Astrocyte of the spinal cord (primary cell): ENCODE measurements around the gene ANXA1.

Experiments used
- DNase-seq: peaks from one replicate; pipeline ENCODE4 v3.0.0; 2011; ENCODE audit warnings: low read depth, low spot score
- H3K4me3 ChIP-seq: 2 replicates; pipeline ENCODE4 v1.5.1; 2011; ENCODE audit warnings: low read depth, mild to moderate bottlenecking, low read length, moderate library complexity
- in situ Hi-C: cut with HindIII; loops from 2 replicates; pipeline ENCODE4 v1.10.0; 2017; ENCODE audit warnings: low sequenced_read_pairs
- TF ChIP-seq, protein P1 (sequence below): IDR thresholded peaks from 2 replicates; pipeline ENCODE4 v1.5.1; 2012; ENCODE audit warnings: low read depth, mild to moderate bottlenecking, low read length, inconsistent platforms

Gene ANXA1

DNA sequence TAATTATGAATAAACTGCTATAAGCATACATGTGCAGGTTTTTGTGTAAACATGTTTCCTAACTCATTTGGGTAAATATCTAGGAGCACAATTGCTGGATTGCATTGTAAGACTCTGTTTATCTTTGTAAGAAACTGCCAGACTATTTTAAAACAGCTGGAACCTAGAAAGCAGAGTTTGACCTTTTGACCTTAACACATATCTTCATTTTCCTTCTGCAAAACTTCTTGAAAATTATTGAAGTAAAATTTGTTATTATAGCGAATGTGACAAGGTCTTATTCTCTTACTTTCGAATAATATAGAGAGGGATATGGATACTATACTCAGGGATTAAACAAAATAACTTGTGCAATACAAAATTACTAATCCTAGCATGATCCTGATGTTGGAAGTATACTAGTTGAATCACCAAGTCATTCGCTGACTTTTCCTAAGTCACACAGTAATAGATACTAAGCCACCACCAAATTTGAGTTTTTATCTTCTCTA, 3.2 kb upstream of the ANXA1 start:
- no peak overlapping the region for H3K4me3 ChIP-seq
- no peak for DNase-seq
- in situ Hi-C loops, result no loop called here
- TF ChIP-seq, protein P1, sequence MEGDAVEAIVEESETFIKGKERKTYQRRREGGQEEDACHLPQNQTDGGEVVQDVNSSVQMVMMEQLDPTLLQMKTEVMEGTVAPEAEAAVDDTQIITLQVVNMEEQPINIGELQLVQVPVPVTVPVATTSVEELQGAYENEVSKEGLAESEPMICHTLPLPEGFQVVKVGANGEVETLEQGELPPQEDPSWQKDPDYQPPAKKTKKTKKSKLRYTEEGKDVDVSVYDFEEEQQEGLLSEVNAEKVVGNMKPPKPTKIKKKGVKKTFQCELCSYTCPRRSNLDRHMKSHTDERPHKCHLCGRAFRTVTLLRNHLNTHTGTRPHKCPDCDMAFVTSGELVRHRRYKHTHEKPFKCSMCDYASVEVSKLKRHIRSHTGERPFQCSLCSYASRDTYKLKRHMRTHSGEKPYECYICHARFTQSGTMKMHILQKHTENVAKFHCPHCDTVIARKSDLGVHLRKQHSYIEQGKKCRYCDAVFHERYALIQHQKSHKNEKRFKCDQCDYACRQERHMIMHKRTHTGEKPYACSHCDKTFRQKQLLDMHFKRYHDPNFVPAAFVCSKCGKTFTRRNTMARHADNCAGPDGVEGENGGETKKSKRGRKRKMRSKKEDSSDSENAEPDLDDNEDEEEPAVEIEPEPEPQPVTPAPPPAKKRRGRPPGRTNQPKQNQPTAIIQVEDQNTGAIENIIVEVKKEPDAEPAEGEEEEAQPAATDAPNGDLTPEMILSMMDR, result no peak

DNA sequence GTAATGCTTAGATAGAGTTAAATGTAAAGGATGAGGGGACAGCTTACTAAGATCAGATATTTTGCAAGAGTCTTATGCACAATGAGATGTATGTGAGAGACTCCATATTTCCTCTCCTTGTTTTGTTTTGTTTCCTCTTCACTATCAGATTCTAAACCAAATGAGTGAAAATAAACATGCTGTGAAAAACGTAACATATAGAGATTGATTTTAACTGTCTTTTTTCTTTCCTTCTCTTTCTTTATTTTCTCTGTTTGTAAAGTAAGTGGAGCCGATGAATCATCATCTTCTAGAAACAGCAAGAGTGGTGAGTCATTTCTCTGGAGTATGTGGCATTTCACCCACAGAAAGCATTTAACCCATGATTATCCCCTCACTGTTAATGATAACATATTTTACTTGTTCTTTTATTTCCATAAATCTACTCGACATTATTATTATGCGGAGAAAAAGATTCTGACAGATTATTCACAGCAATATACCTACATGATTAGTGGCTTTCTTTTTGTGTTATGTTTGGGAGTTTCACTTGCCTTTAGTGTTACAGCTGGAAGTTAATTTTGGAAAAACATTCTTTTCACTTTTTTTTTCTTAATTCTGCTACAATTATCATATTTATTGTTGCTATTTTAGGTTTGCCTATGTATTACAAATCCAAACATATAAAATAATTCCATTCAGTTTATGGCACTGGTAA, 2.1 kb upstream of the ANXA1 start:
- no peak overlapping the region for H3K4me3 ChIP-seq
- peak; percentile 91 for DNase-seq
- TF ChIP-seq, protein P1, result no peak
- in situ Hi-C loops, result no loop called here

DNA sequence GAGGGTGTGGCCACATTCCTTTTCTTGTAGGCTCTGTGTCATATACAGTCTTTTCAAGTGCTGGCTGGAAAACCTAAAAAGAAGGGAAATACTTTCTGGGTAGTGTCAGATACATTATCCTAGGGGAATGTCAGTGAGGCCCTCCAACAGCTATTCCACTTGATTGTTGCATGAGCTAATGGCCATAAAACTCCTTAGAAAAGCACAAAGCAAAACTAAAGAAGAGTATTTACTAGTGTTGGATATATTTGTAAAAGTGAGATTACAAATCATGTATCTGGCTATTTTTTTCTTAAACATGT, 829 bp downstream of the ANXA1 start:
- DNase-seq, result peak; percentile 62
- in situ Hi-C loops, result no loop called here
- TF ChIP-seq, protein P1, result no peak

DNA sequence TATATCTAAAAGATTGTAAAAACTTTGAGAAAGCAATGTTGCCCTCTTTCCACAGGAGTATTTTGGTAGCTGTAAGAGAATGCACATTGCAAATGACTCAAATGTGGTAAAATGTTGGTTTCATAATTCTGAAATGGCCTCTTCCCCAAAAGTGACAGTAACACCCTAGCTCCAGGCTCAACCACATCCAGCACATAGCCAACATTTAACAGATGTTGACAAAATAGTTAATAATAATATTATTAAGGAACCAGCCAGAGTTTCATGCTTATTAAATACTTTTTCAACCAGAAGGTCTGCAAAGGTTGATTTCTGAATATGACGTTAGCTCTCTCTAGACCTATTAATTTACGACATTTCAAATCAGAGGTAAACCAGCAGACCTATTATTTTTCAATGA, 1.3 kb downstream of the ANXA1 start:
- no peak for DNase-seq
- TF ChIP-seq, protein P1, result no peak
- in situ Hi-C loops, result no loop called here

More for the DNA sequence above, 829 bp downstream of the ANXA1 start:
- peak overlapping the region; percentile 87 for H3K4me3 ChIP-seq

DNA sequence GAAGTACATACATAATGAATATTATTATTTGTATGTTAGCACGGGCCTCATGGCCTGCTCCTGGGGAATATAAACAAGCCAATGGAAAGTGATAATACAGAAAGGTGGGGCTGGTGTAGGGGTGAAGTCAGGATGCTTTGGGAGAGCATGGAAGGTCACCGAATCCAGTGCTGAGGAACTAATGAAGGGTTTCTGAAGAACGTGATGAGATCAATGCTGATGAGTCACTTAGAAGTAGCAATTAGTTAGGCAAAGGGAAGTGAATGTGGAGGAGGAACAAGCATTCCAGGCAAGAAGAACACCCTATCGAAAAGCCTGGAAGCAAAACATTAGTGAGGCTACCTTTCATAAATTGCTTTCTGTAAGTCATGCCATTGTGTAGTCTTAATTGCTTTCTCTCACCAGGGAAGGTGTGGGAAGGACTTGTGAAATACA, 2.1 kb downstream of the ANXA1 start:
- no peak for DNase-seq
- in situ Hi-C loops, result no loop called here
- TF ChIP-seq, protein P1, result no peak
- H3K4me3 ChIP-seq, result peak overlapping the region; percentile 87

More for the DNA sequence above, 1.3 kb downstream of the ANXA1 start:
- peak overlapping the region; percentile 87 for H3K4me3 ChIP-seq

DNA sequence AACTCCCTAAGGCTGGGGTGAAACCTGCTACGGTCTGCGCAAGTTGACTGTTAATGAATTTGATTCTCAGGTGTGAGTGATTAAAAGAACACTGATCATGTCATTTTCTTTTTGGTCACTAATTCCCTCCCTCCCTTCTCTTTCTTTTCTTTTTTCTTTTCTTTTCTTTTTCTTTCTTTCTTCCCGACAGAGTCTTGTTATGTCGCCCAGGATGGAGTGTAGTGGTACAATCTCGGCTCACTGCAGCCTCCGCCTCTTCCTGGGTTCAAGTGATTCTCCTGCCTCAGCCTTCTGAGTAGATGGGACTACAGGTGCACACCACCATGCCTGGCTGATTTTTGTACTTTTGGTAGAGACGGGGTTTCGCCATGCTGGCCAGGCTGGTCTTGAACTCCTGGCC, 2.6 kb downstream of the ANXA1 start:
- TF ChIP-seq, protein P1, result no peak
- in situ Hi-C loops, result no loop called here
- DNase-seq, result no peak
- H3K4me3 ChIP-seq, result peak overlapping the region; percentile 87
